Activated naive CD8-positive, alpha-beta T cell treated with anti-CD3 and anti-CD28 coated beads for 36 hours (primary cell): Measurements from ENCODE around the gene PERP. TPM values are rescaled to one million over a fixed set of nuclear protein-coding genes. Genes with fewer than 3 reads are reported as not detected.

Source experiments
- DNase-seq: peaks from one replicate; pipeline ENCODE4 v3.0.0; 2021
- H3K27ac Mint-ChIP-seq: one replicate; pipeline ENCODE4 v1.8.0; 2022; ENCODE audit warnings: mild to moderate bottlenecking, moderate library complexity, mixed read lengths
- H3K27me3 Mint-ChIP-seq: one replicate; pipeline ENCODE4 v1.8.0; 2022; ENCODE audit warnings: mild to moderate bottlenecking, mixed read lengths
- H3K36me3 Mint-ChIP-seq: one replicate; pipeline ENCODE4 v1.8.0; 2021; ENCODE audit warnings: mild to moderate bottlenecking, mixed read lengths
- H3K4me1 Mint-ChIP-seq: one replicate; pipeline ENCODE4 v1.8.0; 2021; ENCODE audit warnings: mixed read lengths
- H3K4me3 Mint-ChIP-seq: one replicate; pipeline ENCODE4 v1.8.0; 2022; ENCODE audit warnings: mild to moderate bottlenecking, moderate library complexity, mixed read lengths
- H3K9me3 Mint-ChIP-seq: one replicate; pipeline ENCODE4 v1.8.0; 2022; ENCODE audit warnings: mixed read lengths
- total RNA-seq, 2 experiments: library from RNA; stranded (reverse); gene quantifications; one replicate each; pipeline ENCODE4 v1.2.3, GENCODE V29; 2021

The PERP gene
- total RNA-seq, 2 experiments from 2014 or later = 2.0 to 2.1 TPM

DNA sequence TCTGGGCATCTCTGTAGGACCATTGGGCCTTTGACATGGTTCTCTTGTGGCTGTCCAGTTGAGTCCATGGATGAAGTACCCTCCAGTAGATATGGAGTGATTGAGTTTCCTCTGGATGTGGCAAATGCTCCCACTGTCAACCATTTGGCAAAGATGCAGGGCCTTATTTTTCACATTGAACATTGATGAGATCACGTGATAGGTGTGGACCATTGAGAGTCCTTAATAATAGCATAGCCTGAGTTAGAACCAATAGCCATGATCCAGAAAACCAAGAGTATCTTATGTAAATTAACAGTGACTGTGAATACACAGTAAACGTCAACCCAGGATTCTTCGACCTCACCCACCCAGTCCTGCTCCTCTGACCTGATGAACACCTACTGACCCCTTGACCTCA lies 3.0 kb upstream of the PERP start:
- H3K27ac Mint-ChIP-seq = no peak overlapping the region
- DNase-seq = no peak
- H3K4me1 Mint-ChIP-seq = peaks cover 12% of the 10 kb centered on the region
- no peak overlapping the region for H3K4me3 Mint-ChIP-seq
- no peaks in the 10 kb centered on the region for H3K36me3 Mint-ChIP-seq
- H3K27me3 Mint-ChIP-seq = peaks cover 33% of the 10 kb centered on the region
- H3K9me3 Mint-ChIP-seq = no peaks in the 10 kb centered on the region

- Mint-ChIP-seq H3K27me3 (peaks cover 34% of the 10 kb centered on the region), H3K36me3 (no peaks in the 10 kb centered on the region), H3K4me1 (peaks cover 12% of the 10 kb centered on the region), H3K27ac (no peak overlapping the region), H3K9me3 (no peaks in the 10 kb centered on the region), H3K4me3 (no peak overlapping the region)
- DNase-seq = peak; percentile 66
Observed at GRCh38 chr6:138109042-138109997, 2.1 kb upstream of the PERP start.

GRCh38 chr6:138107752-138108592 lies 753 bp upstream of the PERP start:
- Mint-ChIP-seq H3K27ac (no peak overlapping the region), H3K4me3 (peak overlapping the region; percentile 80), H3K4me1 (peaks cover 12% of the 10 kb centered on the region), H3K27me3 (peaks cover 45% of the 10 kb centered on the region), H3K9me3 (no peaks in the 10 kb centered on the region), H3K36me3 (no peaks in the 10 kb centered on the region)
- DNase-seq = peak; percentile 9

DNA sequence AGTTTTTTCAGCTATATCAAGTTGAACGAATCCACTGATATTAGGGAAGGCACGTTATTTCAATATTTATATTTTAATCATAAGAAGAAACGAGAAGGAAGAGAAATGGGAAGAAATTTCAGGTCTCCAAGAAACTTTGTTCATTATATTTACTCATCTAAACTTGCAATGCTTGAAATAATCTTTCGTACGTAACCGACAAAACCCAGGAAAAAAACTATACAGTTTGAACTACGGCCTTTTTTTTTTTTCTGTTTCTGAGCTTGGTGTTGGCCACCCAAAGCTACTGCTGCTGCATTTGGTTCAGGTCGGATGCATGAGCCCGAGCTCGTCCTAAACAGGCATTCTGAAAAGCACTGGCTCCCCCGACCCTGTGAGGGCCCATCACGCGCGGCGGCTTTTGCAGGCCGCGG lies 548 bp downstream of the PERP start:
- H3K4me1 Mint-ChIP-seq = peaks cover 12% of the 10 kb centered on the region
- no peak overlapping the region for H3K27ac Mint-ChIP-seq
- peaks cover 48% of the 10 kb centered on the region for H3K27me3 Mint-ChIP-seq
- H3K36me3 Mint-ChIP-seq = no peaks in the 10 kb centered on the region
- peak overlapping the region; percentile 84 for H3K4me3 Mint-ChIP-seq
- no peak for DNase-seq
- no peaks in the 10 kb centered on the region for H3K9me3 Mint-ChIP-seq

DNA sequence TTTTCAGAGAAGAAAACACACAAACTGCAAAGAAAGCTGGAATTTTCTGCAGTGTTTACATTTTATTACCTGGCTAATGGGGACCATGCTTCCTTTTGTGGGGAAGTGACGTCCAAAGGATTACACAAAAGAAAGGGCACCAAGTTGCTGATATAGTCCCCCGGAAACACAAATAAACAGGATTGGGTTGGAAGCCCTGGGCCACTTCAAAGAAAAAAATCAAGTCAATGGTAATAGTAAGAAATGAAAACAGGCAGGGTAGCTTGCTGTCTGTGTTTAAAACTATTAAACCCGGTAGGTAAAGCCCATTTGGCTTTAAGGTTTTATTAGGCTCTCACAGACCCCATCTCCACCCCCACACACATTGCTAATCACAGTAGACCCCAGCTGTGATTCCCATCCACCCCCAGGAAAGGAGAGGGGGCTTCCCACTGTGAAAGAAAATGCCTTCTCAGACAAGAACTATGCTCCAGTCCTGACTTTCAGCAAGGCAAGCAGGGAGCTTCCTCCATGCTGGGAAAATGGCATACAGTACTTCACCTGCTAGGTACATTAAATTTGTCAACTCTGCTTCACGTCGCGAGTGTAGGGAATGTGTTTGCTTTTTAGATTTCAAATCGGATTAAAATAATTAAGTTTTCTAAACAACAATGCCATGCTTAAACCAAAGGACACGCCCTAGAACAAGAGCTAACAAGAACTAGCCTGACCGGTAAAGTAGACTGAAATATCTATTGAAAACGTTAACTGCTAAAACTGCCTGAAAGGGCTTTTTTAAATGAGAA lies 1.1 kb downstream of the PERP start:
- Mint-ChIP-seq H3K27ac (no peak overlapping the region), H3K27me3 (peaks cover 48% of the 10 kb centered on the region), H3K36me3 (no peaks in the 10 kb centered on the region), H3K9me3 (no peaks in the 10 kb centered on the region), H3K4me3 (peak overlapping the region; percentile 84), H3K4me1 (peaks cover 12% of the 10 kb centered on the region)
- DNase-seq = no peak

DNA sequence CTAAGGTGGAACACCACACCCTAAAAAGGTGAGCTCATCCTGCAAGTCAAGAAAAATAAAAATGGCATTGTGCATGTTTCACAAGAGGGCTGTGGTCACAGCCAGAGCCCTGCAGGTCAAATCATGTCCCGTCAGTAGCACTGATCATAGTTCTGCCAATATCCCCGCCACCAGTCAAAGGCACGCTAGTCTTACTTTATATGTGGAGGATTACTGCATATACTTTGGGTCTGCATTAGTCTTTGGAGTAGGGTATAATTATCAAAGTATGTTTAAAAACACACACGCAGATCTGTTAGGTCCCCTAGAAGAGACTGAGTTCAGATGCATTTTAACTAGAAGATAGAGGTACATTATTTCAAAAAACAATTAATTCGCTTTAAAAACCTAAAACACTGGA lies 1.8 kb downstream of the PERP start:
- peaks cover 48% of the 10 kb centered on the region for H3K27me3 Mint-ChIP-seq
- DNase-seq = no peak
- H3K36me3 Mint-ChIP-seq = no peaks in the 10 kb centered on the region
- peaks cover 12% of the 10 kb centered on the region for H3K4me1 Mint-ChIP-seq
- no peak overlapping the region for H3K4me3 Mint-ChIP-seq
- H3K27ac Mint-ChIP-seq = no peak overlapping the region
- H3K9me3 Mint-ChIP-seq = no peaks in the 10 kb centered on the region

GRCh38 chr6:138104618-138105213 lies 2.5 kb downstream of the PERP start:
- Mint-ChIP-seq H3K36me3 (no peaks in the 10 kb centered on the region), H3K9me3 (no peaks in the 10 kb centered on the region), H3K4me1 (peaks cover 12% of the 10 kb centered on the region), H3K4me3 (no peak overlapping the region), H3K27me3 (peaks cover 50% of the 10 kb centered on the region), H3K27ac (no peak overlapping the region)
- no peak for DNase-seq

GRCh38 chr6:138103871-138104270 lies 3.3 kb downstream of the PERP start:
- Mint-ChIP-seq H3K4me3 (no peak overlapping the region), H3K27ac (no peak overlapping the region), H3K9me3 (no peaks in the 10 kb centered on the region), H3K36me3 (no peaks in the 10 kb centered on the region), H3K4me1 (peaks cover 8% of the 10 kb centered on the region), H3K27me3 (peaks cover 49% of the 10 kb centered on the region)
- no peak for DNase-seq

DNA sequence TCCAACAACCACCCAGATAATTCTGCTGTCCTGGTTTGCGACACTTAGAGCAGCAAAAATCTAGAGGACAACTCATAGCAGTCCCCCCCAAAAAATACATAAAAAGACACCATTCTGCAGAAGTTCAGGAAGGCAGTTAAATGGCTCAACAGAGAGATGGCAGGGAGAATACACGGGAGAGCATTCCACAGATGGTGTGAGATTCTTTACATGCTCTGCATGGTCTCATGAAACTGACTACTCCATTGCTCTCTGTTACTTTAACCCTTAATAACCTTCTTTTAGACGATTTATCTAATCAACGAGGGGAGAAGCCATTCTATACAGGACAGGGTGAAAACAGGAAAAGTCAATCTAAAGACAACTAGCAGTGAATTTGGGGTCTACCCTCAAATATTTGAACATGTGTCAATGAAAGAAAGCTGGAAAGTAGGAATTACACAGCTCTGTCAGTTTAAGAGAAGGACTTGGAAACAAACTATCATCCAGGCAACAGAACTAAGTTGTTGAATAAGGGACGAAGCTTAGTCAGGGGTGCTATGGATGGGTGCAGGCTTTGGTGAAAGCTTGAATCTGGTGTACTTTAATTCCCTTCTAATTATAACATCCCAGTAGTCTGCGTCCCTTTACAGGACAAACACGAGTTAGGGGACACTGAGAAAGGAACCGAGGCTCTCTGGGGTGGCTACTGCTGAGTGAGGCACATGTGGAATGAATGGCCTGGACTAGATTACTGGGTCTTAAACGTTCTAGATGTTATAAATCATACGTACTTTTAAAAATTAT lies 5.1 kb downstream of the PERP start:
- H3K36me3 Mint-ChIP-seq = peaks cover 3% of the 10 kb centered on the region
- no peak overlapping the region for H3K4me3 Mint-ChIP-seq
- no peak overlapping the region for H3K27ac Mint-ChIP-seq
- H3K4me1 Mint-ChIP-seq = no peaks in the 10 kb centered on the region
- H3K9me3 Mint-ChIP-seq = peaks cover 2% of the 10 kb centered on the region
- no peak for DNase-seq
- H3K27me3 Mint-ChIP-seq = peaks cover 51% of the 10 kb centered on the region

- peaks cover 46% of the 10 kb centered on the region for H3K27me3 Mint-ChIP-seq
- no peak overlapping the region for H3K4me3 Mint-ChIP-seq
Observed at GRCh38 chr6:138099832-138100231, 7.4 kb downstream of the PERP start.

DNA sequence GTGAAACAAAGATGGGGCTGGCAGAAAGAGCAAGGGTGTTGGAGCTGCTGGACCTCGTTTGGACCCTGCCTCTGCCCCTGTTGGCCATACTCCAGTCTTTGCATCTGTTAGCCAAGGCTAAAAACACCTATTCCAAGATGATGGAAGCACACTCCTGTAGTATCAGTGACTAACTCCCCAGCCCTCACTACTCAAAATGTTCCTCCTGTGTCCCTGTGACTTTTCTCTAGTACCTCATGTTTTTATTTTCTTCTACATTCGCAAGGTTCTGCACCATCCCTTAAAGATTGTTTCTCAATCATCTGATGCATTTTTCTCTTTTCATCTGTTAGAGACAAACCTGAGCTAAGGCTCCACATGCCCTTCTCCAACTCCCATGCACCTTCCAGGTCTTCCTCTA lies 8.9 kb downstream of the PERP start:
- DNase-seq = no peak
- Mint-ChIP-seq H3K27ac (no peak overlapping the region), H3K4me1 (no peaks in the 10 kb centered on the region), H3K27me3 (peaks cover 33% of the 10 kb centered on the region), H3K9me3 (peaks cover 2% of the 10 kb centered on the region), H3K4me3 (no peak overlapping the region), H3K36me3 (peaks cover 6% of the 10 kb centered on the region)

More at GRCh38 chr6:138099832-138100231, 7.4 kb downstream of the PERP start:
- H3K9me3 Mint-ChIP-seq = peaks cover 2% of the 10 kb centered on the region
- DNase-seq = no peak
- H3K27ac Mint-ChIP-seq = no peak overlapping the region
- peaks cover 6% of the 10 kb centered on the region for H3K36me3 Mint-ChIP-seq
- H3K4me1 Mint-ChIP-seq = no peaks in the 10 kb centered on the region

- Mint-ChIP-seq H3K4me1 (no peaks in the 10 kb centered on the region), H3K27ac (no peak overlapping the region), H3K36me3 (peaks cover 6% of the 10 kb centered on the region), H3K27me3 (peaks cover 47% of the 10 kb centered on the region), H3K4me3 (no peak overlapping the region), H3K9me3 (peaks cover 2% of the 10 kb centered on the region)
- DNase-seq = no peak
Observed at GRCh38 chr6:138094260-138094659, 13.0 kb downstream of the PERP start.

GRCh38 chr6:138093632-138094031 lies 13.6 kb downstream of the PERP start:
- no peak for DNase-seq
- H3K4me3 Mint-ChIP-seq = no peak overlapping the region
- peaks cover 42% of the 10 kb centered on the region for H3K27me3 Mint-ChIP-seq
- peaks cover 2% of the 10 kb centered on the region for H3K9me3 Mint-ChIP-seq
- no peaks in the 10 kb centered on the region for H3K4me1 Mint-ChIP-seq
- H3K27ac Mint-ChIP-seq = no peak overlapping the region
- peaks cover 6% of the 10 kb centered on the region for H3K36me3 Mint-ChIP-seq

- Mint-ChIP-seq H3K36me3 (peaks cover 3% of the 10 kb centered on the region), H3K4me1 (no peaks in the 10 kb centered on the region), H3K27me3 (peaks cover 42% of the 10 kb centered on the region), H3K27ac (no peak overlapping the region), H3K4me3 (no peak overlapping the region), H3K9me3 (no peaks in the 10 kb centered on the region)
- no peak for DNase-seq
Observed at GRCh38 chr6:138092686-138093085, 14.5 kb downstream of the PERP start.
